Adrenal gland (tissue), 12 donors: Measurements from ENCODE around the gene ZBTB42. TPM values are rescaled to one million over a fixed set of nuclear protein-coding genes. Genes with fewer than 3 reads are reported as not detected.

ENCODE experiments used
- DNase-seq, 7 donors: peaks; one replicate each; pipeline ENCODE4 v3.0.0-alpha.2; 2019 to 2020
- H3K27ac ChIP-seq, 5 donors: fragments of 200-600 bp; sonication (generic) in 4 of 5; 1 replicate in 3 of 5; 2 replicates in 2 of 5; pipeline versions ENCODE4 v1.5.1 to v1.8.0; 2016 to 2020; ENCODE audit warnings: mild to moderate bottlenecking in 1 of 5
- H3K27me3 ChIP-seq: fragments of 200-600 bp; 2 replicates; pipeline ENCODE4 v1.8.0; 2021
- H3K36me3 ChIP-seq, 2 donors: fragments of 200-600 bp; replicated peaks in 1 of 2; 1 replicate in 1 of 2; 2 replicates in 1 of 2; pipeline versions ENCODE4 v1.5.1 to v1.8.0; 2018 to 2022
- H3K4me1 ChIP-seq, 2 donors: fragments of 200-600 bp; replicated peaks in 1 of 2; 1 replicate in 1 of 2; 2 replicates in 1 of 2; pipeline versions ENCODE4 v1.5.1 to v1.8.0; 2018 to 2021
- H3K4me3 ChIP-seq, 4 donors: fragments of 200-600 bp; sonication (generic) in 3 of 4; one replicate each; pipeline ENCODE4 v1.5.1; 2016 to 2018
- H3K9me3 ChIP-seq, 3 donors: fragments of 200-600 bp; sonication (generic) in 1 of 3; replicated peaks in 1 of 3; 1 replicate in 2 of 3; 2 replicates in 1 of 3; pipeline versions ENCODE4 v1.5.1 to v1.8.0; 2016 to 2021
- CTCF ChIP-seq, 6 experiments: fragments of 450-650 bp in 4 of 6; fragments of 200-600 bp in 2 of 6; sonication (generic) in 1 of 6; IDR thresholded peaks; 1 replicate in 5 of 6; 2 replicates in 1 of 6; pipeline versions ENCODE4 v1.5.1 to v1.8.0; 2016 to 2021; ENCODE audit warnings: antibody characterized with exemption in 6 of 6, mild to moderate bottlenecking in 2 of 6, moderate library complexity in 1 of 6
- POLR2A ChIP-seq, 2 donors: fragments of 450-650 bp; IDR thresholded peaks; one replicate each; pipeline ENCODE4 v1.6.1; 2017; ENCODE audit warnings: antibody characterized with exemption in 2 of 2, mild to moderate bottlenecking in 2 of 2, moderate library complexity in 1 of 2
- whole genome bisulfite sequencing, 4 donors: extraction: QIAGEN DNeasy Blood & Tissue Kit in 2 of 4; methylation state at CpG; one replicate each; pipeline versions ENCODE4 v1.1.5 to v1.1.7; 2013 to 2017; 5-methylcytosine and 5-hydroxymethylcytosine counted together
- intact Hi-C, 2 donors: fragments of 100-400 bp; cut with DNase I; formaldehyde crosslinking; loops; one replicate each; pipeline versions ENCODE4 v1.14.1 to v1.15.0; 2022 to 2023
- polyA plus RNA-seq, 3 donors: library from polyadenylated mRNA; stranded (reverse); fragments of 200-250 nt in 2 of 3; fragments of 350-450 nt in 1 of 3; fragmentation: Illumina TruSeq in 1 of 3; extraction: RNeasy Lipid Tissue Mini Kit (QIAGEN cat#74804) in 1 of 3; gene quantifications; one replicate each; pipeline ENCODE4 v1.2.3, GENCODE V29; 2013 to 2014
- total RNA-seq, 9 donors: library from RNA; depleted of rRNA in 4 of 9; stranded (reverse); fragments of >200 nt in 4 of 9; fragments of 120-200 nt in 1 of 9; fragmentation: NEBNext Ultra II Directional in 1 of 9; extraction: Animal tissue kit (Norgen Biotek cat#: 25700) in 1 of 9; gene quantifications; one replicate each; pipeline versions ENCODE4 v1.1.0 to v1.2.4, GENCODE V29; 2013 to 2023
- donor health status: healthy with polysubstance abuse.
- donor health status: Bipolar disorder and iron deficiency.
- donor health status: DM: yes; HTN: yes; CAD: no.
- donor health status: DM: no; HTN: no; CAD: no.
- donor health status: DM: no; HTN: no; CAD: no.
- donor health status: DM: yes; HTN: yes; CAD: no.

ZBTB42 gene
- total and polyA plus RNA-seq, 12 donors = 0.61 to 13.9 (median 5.4) TPM

- Histone ChIP-seq H3K27me3 (no peaks in the 10 kb centered on the region), H3K36me3 (peaks cover 0 to 54% of the 10 kb centered on the region in 2 donors), H3K4me3 (no peak overlapping the region), H3K9me3 (no peaks in the 10 kb centered on the region), H3K4me1 (no peaks in the 10 kb centered on the region), H3K27ac (no peak overlapping the region)
- intact Hi-C loops = no loop called here
- TF ChIP-seq POLR2A (IDR thresholded peaks at IDR 0.05) (no peak), CTCF (IDR thresholded peaks at IDR 0.05) (no peak)
- 84 to 94% (median 85%) methylated on average over 11 to 16 of the region's 16 CpGs for WGBS, 4 donors
- no peak for DNase-seq
Measured at GRCh38 chr14:104776961-104777807, 23.7 kb upstream of the ZBTB42 start.

GRCh38 chr14:104777808-104778249, 23.1 kb upstream of the ZBTB42 start:
- intact Hi-C loops = no loop called here
- no peak overlapping the region for H3K4me3 ChIP-seq
- peak overlapping the region in 1 of 5 donors; percentile 34 for H3K27ac ChIP-seq
- TF ChIP-seq CTCF (IDR thresholded peaks at IDR 0.05) (no peak), POLR2A (IDR thresholded peaks at IDR 0.05) (no peak)
- H3K9me3 ChIP-seq = no peaks in the 10 kb centered on the region
- DNase-seq = no peak
- H3K36me3 ChIP-seq = peaks cover 0 to 48% of the 10 kb centered on the region in 2 donors
- H3K4me1 ChIP-seq = no peaks in the 10 kb centered on the region
- WGBS, 4 donors = 82 to 86% (median 83%) methylated on average over 6 to 15 of the region's 15 CpGs
- H3K27me3 ChIP-seq = no peaks in the 10 kb centered on the region

GRCh38 chr14:104778694-104779331, 22.1 kb upstream of the ZBTB42 start:
- no peaks in the 10 kb centered on the region for H3K9me3 ChIP-seq
- intact Hi-C loops = no loop called here
- H3K4me1 ChIP-seq = no peaks in the 10 kb centered on the region
- DNase-seq = no peak
- peaks cover 0 to 38% of the 10 kb centered on the region in 2 donors for H3K36me3 ChIP-seq
- H3K27me3 ChIP-seq = no peaks in the 10 kb centered on the region
- H3K27ac ChIP-seq = no peak overlapping the region
- H3K4me3 ChIP-seq = no peak overlapping the region
- TF ChIP-seq POLR2A (IDR thresholded peaks at IDR 0.05) (no peak), CTCF (IDR thresholded peaks at IDR 0.05) (no peak)
- WGBS, 4 donors = 85 to 91% (median 90%) methylated on average over 8 to 15 of the region's 15 CpGs

- intact Hi-C loops = no loop called here
- Histone ChIP-seq H3K27me3 (no peaks in the 10 kb centered on the region), H3K9me3 (no peaks in the 10 kb centered on the region), H3K27ac (no peak overlapping the region), H3K4me3 (no peak overlapping the region), H3K36me3 (peaks cover 0 to 30% of the 10 kb centered on the region in 2 donors), H3K4me1 (peaks cover 0 to 4% of the 10 kb centered on the region in 2 donors)
- TF ChIP-seq POLR2A (IDR thresholded peaks at IDR 0.05) = no peak
- no peak for TF ChIP-seq CTCF (IDR thresholded peaks at IDR 0.05)
- WGBS, 4 donors = 88 to 93% (median 90%) methylated on average over 19 to 32 of the region's 32 CpGs
- DNase-seq = no peak
Measured at GRCh38 chr14:104779776-104780512, 21.0 kb upstream of the ZBTB42 start.
